Activated CD4-positive, alpha-beta T cell treated with anti-CD3 and anti-CD28 coated beads, Interleukin-10, Interleukin-2, amounts not matched to agents 100 ng/mL and 50 ng/mL, durations not matched to agents 16 hours and 8 hours (primary cell): ENCODE measurements around the gene CUZD1.

ENCODE experiments used
- DNase-seq: peaks from one replicate; pipeline ENCODE4 v3.0.0-alpha.2; 2020

Gene CUZD1

GRCh38 chr10:122855745-122856144, 10.1 kb upstream of the CUZD1 start:
- no peak for DNase-seq

DNA sequence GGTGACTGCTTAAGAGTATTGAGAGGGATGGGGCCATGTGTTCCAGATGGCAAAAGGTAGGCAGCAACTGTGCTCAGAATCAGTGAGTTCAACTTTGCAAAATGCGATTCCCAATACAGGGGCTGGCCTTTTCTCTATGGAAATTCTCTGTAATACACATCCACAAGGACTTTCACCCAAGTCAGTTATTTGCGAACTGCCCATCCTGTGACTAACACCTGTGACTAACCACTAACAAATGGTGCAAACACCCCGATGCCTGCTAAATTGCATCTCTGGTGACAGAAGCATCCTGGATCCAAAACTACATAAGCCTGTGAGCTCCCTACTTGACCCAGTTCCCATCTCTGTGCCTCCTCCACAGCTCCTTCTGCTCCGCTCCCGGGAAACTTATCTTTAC, 9.0 kb upstream of the CUZD1 start:
- no peak for DNase-seq

- no peak for DNase-seq
These were observed 8.1 kb upstream of the CUZD1 start for GRCh38 chr10:122853665-122854313.

DNA sequence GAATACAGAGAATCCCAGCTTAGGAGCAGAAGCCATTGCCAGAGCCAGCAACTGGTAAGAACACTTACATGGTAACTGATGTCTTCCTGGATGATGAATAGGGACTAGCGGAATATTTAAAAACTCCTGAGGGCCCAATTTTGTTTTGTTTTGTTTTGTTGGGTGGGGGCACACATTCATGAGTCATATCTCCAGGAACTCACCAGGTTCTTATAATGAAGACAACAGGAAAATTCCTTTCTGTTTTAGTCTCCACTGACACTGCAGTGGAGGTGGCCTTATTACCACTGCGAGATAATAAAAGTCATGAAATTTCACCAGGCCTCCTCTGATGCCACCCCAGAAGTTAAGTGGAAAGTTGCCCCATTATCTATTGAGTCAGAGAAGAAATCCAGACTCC, 6.6 kb upstream of the CUZD1 start:
- no peak for DNase-seq

GRCh38 chr10:122850705-122851640, 5.3 kb upstream of the CUZD1 start:
- DNase-seq: peak; percentile 17

DNA sequence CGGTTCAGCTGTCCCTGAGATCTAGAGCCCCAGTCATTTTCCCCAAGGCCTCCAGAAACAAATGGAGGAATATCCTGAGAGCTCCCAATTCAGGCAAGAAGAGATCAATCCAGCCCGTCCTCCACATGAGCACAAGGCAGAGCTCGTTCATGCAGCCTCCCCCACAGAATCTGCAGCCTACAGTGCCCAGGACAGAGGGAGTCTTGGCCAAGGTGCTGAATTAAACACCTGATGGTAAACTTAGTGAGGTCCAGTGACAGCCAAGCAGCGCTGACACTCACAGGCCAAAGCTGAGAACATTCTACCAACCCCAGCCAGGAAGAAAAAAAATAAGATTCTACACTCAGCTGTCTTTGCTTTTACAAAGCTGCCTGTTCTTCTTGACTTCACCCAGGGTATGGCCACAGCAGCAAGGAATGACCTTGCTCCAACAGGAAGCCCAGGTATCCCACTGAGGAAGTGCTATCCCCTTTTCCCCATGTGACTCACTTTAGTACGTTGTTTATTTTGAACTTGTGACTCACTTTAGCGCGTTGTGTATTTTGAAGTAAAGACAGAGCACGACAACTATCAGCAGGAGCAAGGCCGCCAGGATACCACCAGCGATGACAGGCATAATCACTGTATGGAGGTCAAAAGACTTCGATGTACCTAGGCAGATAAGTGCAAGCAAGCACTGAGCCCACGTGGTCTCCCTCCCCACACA, 4.4 kb upstream of the CUZD1 start:
- DNase-seq: no peak

DNA sequence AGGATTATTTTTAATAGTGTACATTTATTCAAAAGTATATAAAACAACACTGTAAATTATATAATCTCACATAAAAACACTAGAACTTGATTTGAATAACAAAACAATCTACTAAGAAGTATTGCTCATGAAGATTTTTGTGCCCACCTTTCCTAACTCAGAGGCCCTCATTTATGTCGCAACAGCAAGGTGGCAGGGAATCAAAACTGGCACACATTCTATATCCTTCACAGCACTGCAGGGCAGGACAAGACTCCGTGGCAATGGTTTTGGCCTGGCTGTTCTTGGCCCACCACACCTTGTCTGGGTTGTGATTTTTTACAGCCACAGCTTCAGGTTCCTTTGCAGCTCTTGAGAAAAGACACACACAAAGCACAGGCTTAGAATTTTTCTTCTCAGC, 3.4 kb upstream of the CUZD1 start:
- no peak for DNase-seq

DNA sequence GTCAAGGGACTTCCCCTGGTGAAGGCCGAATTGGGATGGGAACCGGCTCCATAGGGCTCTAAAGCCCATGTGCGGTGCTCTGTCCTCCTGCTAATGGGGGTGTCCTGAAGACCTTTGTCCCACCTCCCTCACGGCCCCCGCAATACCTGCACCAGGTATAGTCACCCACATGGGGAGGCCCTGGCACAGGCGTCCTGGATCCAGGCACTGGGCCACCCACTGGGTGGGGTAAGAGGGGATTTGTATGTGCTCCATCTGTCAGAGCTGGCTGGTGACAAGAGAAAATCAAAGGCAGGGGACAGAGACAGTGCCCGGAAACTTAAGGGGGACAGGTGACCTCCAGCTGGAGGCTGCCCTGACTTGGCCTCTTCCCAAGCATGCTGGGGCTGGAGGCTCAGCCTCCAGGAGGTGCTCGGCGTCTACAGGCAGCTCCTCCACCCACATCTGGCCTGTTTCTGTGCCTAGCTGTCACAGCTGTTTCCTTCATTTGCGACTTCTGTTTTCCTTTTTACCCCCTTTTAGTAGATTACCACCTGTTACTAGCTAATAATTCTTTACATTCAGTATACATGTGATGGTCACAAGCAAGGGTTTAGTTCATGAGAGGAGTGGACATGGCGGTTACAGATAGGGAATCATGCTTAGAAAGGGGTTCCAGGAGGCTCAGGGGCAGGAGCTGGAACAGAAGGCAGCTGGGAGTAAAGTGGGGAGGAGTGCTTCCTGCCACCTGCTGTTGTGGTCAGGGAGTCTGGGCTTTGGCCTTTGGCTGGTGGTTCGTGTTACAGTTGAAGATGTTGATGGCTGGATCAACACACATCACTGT, 2.3 kb upstream of the CUZD1 start:
- no peak for DNase-seq

DNA sequence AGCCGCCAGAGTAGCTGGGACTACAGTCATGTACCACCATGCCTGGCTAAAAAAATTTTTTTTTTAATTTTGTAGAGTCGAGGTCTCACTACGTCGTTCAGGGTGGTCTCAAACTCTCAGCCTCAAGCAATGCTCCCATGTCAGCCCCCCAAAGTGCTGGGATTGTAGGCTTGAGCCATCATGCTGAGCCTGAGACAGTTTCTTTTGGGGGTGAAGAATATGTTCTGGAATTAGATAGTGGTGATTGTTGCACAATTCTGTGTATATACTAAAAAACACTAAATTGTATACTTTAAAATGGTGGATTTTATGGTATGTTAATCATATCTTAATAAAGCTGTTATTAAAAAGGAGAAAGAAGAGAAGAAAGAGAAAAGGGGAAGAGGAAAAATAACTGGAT, 1.5 kb downstream of the CUZD1 start:
- DNase-seq: no peak

DNA sequence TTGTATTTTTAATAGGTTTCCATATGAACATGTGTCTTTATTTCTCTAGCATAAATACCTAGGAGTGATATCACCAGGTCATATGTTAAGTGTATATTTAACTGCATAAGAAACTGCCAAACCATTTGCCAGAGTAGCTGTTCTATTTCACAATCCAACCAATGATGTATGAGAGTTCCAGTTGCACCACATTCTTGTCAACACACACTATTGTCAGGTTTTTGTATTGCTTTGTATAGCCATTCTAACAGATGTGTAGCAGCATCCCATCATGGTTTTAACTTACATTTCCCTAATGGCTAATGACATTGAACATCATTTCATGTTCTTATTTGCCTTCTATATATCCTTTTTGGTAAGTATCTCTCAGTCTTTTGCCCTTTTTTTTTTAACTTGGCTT, 4.1 kb downstream of the CUZD1 start:
- no peak for DNase-seq

GRCh38 chr10:122839505-122839904, 6.2 kb downstream of the CUZD1 start:
- DNase-seq: no peak

- no peak for DNase-seq
These were observed 6.8 kb downstream of the CUZD1 start for GRCh38 chr10:122838880-122839279.

DNA sequence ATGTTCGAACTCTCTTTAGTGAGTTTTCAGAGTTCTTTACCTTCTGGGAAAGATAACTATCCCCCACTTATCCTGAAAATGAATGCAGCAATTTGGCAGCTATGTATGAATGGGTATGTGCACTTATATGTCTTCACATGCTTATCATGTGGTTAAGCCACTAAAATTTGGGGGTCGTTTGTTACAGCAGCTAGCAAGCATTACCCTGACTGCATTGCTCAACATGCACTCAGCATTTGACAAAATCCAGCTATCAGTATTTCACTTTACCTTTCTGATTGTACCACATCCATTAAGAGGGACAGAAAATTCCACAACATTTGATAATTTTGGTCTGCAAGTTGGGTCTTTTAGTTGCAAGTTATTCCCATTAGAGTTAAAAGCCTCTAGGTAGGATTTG, 9.7 kb downstream of the CUZD1 start:
- no peak for DNase-seq

DNA sequence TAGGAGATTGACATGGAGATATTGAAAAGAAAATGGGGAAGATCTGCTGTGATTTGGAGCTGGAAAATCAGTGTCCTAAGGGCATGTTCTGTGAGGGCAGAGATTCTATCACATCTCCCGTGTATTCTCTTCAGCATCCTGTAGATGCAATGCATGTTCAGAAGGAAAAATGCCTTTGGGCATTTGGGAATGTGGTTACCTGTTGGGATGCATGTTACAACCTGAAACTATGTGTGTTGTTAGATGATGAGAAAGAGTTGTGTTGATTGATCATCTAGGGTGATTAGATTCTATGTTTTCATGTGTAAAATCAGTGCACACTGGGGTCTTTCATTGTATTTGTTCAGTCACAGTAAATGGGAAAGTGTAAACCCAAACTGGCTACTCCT, 14.7 kb downstream of the CUZD1 start:
- DNase-seq: no peak

DNA sequence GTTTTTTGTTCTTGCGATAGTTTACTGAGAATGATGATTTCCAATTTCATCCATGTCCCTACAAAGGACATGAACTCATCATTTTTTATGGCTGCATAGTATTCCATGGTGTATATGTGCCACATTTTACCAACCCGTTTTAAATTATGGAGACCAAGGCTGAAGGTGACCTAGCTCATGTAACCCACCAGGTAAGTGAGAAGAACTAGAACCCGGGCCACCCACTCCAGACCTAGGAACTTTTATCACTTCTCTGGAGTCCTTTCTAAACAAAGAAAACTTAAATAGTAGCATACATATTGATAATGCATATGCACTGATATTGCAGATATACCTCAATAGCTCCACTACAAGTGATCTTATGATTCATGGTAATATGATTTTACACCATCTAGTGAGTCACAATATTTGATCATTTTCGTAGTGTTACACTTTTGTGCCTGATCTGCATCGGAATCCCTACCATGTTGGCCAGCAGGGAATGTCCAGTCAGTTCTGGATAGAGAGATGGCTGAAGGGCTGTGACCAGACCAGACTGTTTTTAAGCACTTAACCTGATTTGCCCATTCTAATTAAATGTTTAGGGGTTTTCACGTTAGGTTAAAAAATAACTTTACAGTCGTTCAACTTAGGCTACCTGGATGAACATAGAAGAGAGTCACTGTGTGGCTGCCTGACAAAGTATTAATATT, 15.2 kb downstream of the CUZD1 start:
- DNase-seq: no peak

DNA sequence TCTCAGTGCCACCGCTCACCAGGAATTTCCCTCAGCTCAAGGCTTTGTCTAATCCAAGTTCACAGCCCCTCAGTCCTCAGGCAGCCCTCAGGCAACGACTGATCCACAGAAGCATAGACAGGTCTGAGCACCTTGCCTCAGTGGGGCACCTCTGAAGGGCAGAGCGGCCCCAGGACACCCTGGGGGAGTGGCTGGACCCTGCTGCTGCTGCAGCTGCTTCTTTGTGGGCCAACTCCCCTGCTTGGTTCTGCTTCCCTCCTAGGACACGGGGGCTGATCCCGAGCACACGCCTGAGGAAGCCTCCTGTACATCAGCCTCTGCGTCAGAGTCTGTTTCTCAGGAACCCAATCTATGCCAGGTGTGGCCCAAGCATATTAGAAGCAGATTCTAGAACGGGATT, 16.2 kb downstream of the CUZD1 start:
- DNase-seq: no peak

- DNase-seq: no peak
These were observed 16.9 kb downstream of the CUZD1 start for GRCh38 chr10:122828716-122829255.

GRCh38 chr10:122827302-122827701, 18.4 kb downstream of the CUZD1 start:
- no peak for DNase-seq

- DNase-seq: no peak
These were observed 22.5 kb downstream of the CUZD1 start for GRCh38 chr10:122822973-122823690.

- no peak for DNase-seq
These were observed 23.8 kb downstream of the CUZD1 start for GRCh38 chr10:122821808-122822207.

DNA sequence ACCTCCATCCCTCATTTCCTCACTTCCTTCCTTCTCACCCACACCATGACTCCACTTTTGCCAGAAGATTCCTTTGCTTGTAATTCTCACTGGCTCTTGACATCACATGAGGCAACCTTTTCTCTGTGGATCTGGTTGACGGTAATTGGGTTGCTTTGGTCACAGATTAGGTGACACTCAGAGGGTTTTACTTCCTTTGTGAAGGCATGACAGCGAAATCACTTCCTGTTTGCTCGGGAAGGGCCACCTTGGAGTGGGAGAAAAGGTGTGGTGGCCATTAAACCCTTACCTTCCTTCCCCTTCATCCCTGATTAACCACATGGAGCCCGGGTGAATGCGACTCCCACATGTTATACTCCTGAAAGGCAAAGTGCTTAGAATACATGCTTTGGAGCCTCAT, 30.2 kb downstream of the CUZD1 start:
- DNase-seq: no peak
